Spinal cord (tissue), 10 donors: ENCODE results near the gene SIRPA. TPM values are rescaled to one million over a fixed set of nuclear protein-coding genes. Genes with fewer than 3 reads are reported as not detected.

Experiments
- DNase-seq, 6 donors: peaks; one replicate each; pipeline versions ENCODE4 v3.0.0 to v3.0.0-alpha.2; 2013 to 2015; ENCODE audit warnings: low spot score in 6 of 6, low read depth in 4 of 6
- H3K27ac ChIP-seq: one replicate; pipeline ENCODE4 v1.5.1; 2013; ENCODE audit warnings: low read depth, low read length, control low read depth
- H3K27me3 ChIP-seq: one replicate; pipeline ENCODE4 v1.6.1; 2013; ENCODE audit warnings: low read length; ENCODE audit not compliant: control insufficient read depth, insufficient read depth
- H3K36me3 ChIP-seq: one replicate; pipeline ENCODE4 v1.6.1; 2013; ENCODE audit warnings: low read length; ENCODE audit not compliant: control insufficient read depth, insufficient read depth
- H3K4me1 ChIP-seq: one replicate; pipeline ENCODE4 v1.6.1; 2013; ENCODE audit warnings: low read length; ENCODE audit not compliant: control insufficient read depth, insufficient read depth
- H3K4me3 ChIP-seq: one replicate; pipeline ENCODE4 v1.5.1; 2013; ENCODE audit warnings: low read depth, low read length, control low read depth
- H3K9me3 ChIP-seq: one replicate; pipeline ENCODE4 v1.6.1; 2013; ENCODE audit warnings: low read length; ENCODE audit not compliant: control insufficient read depth, insufficient read depth
- WGBS: methylation state at CpG from one replicate; pipeline ENCODE4 v1.1.5; 2013; ENCODE audit warnings: missing lambda C conversion rate; ENCODE audit not compliant: insufficient coverage; 5-methylcytosine and 5-hydroxymethylcytosine counted together
- polyA plus RNA-seq, 2 donors: library from polyadenylated mRNA; unstranded; fragments of 120-200 nt; gene quantifications; one replicate each; pipeline ENCODE4 v1.2.1, GENCODE V29; 2013; ENCODE audit not compliant: insufficient read length in 2 of 2
- total RNA-seq, 2 donors: library from RNA; depleted of rRNA in 1 of 2; stranded (reverse); fragments of 120-200 nt in 1 of 2; fragments of >200 nt in 1 of 2; gene quantifications; one replicate each; pipeline versions ENCODE4 v1.2.3 to v1.2.4, GENCODE V29; 2013 to 2014
- donor health status: healthy.

The SIRPA gene
- total and polyA plus RNA-seq, 4 donors: 22.1 to 49.7 (median 39.8) TPM

GRCh38 chr20:1933465-1933870, 38.3 kb downstream of the SIRPA start:
- Histone ChIP-seq H3K27ac (no peak overlapping the region), H3K36me3 (peaks cover 35% of the 10 kb centered on the region), H3K4me3 (no peak overlapping the region), H3K9me3 (no peaks in the 10 kb centered on the region), H3K4me1 (peaks cover 22% of the 10 kb centered on the region), H3K27me3 (no peaks in the 10 kb centered on the region)
- DNase-seq: peak in 2 of 6 donors; percentile 31 to 58
- WGBS: 41% methylated on average over 8 of the region's 9 CpGs

GRCh38 chr20:1934156-1934555, 38.9 kb downstream of the SIRPA start:
- no peaks in the 10 kb centered on the region for H3K27me3 ChIP-seq
- H3K36me3 ChIP-seq: peaks cover 42% of the 10 kb centered on the region
- peaks cover 22% of the 10 kb centered on the region for H3K4me1 ChIP-seq
- no peak for DNase-seq
- no CpG with 5 or more reads among the region's 1 CpG for WGBS
- H3K4me3 ChIP-seq: no peak overlapping the region
- no peaks in the 10 kb centered on the region for H3K9me3 ChIP-seq
- no peak overlapping the region for H3K27ac ChIP-seq

- H3K27ac ChIP-seq: no peak overlapping the region
- WGBS: 84% methylated on average over 12 of the region's 19 CpGs
Measured at GRCh38 chr20:1934721-1935573, 39.7 kb downstream of the SIRPA start.

GRCh38 chr20:1935696-1936366, 40.6 kb downstream of the SIRPA start:
- H3K9me3 ChIP-seq: no peaks in the 10 kb centered on the region
- no peak overlapping the region for H3K4me3 ChIP-seq
- whole genome bisulfite sequencing: 47% methylated on average over 11 of the region's 15 CpGs
- peaks cover 22% of the 10 kb centered on the region for H3K4me1 ChIP-seq
- peaks cover 34% of the 10 kb centered on the region for H3K36me3 ChIP-seq
- no peak overlapping the region for H3K27ac ChIP-seq
- DNase-seq: peak in 3 of 6 donors; percentile 48 to 74 (median 55)
- H3K27me3 ChIP-seq: no peaks in the 10 kb centered on the region

More at GRCh38 chr20:1934721-1935573, 39.7 kb downstream of the SIRPA start:
- DNase-seq: no peak
- Histone ChIP-seq H3K4me3 (no peak overlapping the region), H3K9me3 (no peaks in the 10 kb centered on the region), H3K4me1 (peaks cover 19% of the 10 kb centered on the region), H3K36me3 (peaks cover 36% of the 10 kb centered on the region), H3K27me3 (no peaks in the 10 kb centered on the region)

GRCh38 chr20:1937316-1937976, 42.2 kb downstream of the SIRPA start:
- Histone ChIP-seq H3K4me1 (peaks cover 27% of the 10 kb centered on the region), H3K27ac (no peak overlapping the region), H3K9me3 (no peaks in the 10 kb centered on the region), H3K4me3 (no peak overlapping the region), H3K36me3 (peaks cover 34% of the 10 kb centered on the region), H3K27me3 (no peaks in the 10 kb centered on the region)
- DNase-seq: no peak
- WGBS: 90% methylated on average over 18 of the region's 25 CpGs

- Histone ChIP-seq H3K27me3 (no peaks in the 10 kb centered on the region), H3K9me3 (no peaks in the 10 kb centered on the region), H3K36me3 (peaks cover 34% of the 10 kb centered on the region), H3K4me3 (no peak overlapping the region), H3K27ac (no peak overlapping the region), H3K4me1 (peaks cover 21% of the 10 kb centered on the region)
- DNase-seq: no peak
- 84% methylated on average over 8 of the region's 14 CpGs for WGBS
Measured at GRCh38 chr20:1938464-1939269, 43.5 kb downstream of the SIRPA start.

- no peaks in the 10 kb centered on the region for H3K9me3 ChIP-seq
- DNase-seq: no peak
- 78% methylated on average over 1 of the region's 4 CpGs for WGBS
Measured at GRCh38 chr20:1939270-1939595, 44.0 kb downstream of the SIRPA start.

GRCh38 chr20:1940581-1940980, 45.4 kb downstream of the SIRPA start:
- Histone ChIP-seq H3K27ac (no peak overlapping the region), H3K4me3 (no peak overlapping the region), H3K27me3 (no peaks in the 10 kb centered on the region), H3K36me3 (peaks cover 26% of the 10 kb centered on the region), H3K4me1 (peaks cover 14% of the 10 kb centered on the region), H3K9me3 (no peaks in the 10 kb centered on the region)
- DNase-seq: no peak
- WGBS: 100% methylated on average over 1 of the region's 5 CpGs

More at GRCh38 chr20:1939270-1939595, 44.0 kb downstream of the SIRPA start:
- H3K36me3 ChIP-seq: peaks cover 34% of the 10 kb centered on the region
- no peaks in the 10 kb centered on the region for H3K27me3 ChIP-seq
- H3K4me1 ChIP-seq: peaks cover 21% of the 10 kb centered on the region
- H3K27ac ChIP-seq: no peak overlapping the region
- no peak overlapping the region for H3K4me3 ChIP-seq

GRCh38 chr20:1941226-1941625, 46.0 kb downstream of the SIRPA start:
- Histone ChIP-seq H3K36me3 (peaks cover 23% of the 10 kb centered on the region), H3K4me3 (no peak overlapping the region), H3K27me3 (no peaks in the 10 kb centered on the region), H3K27ac (no peak overlapping the region), H3K9me3 (no peaks in the 10 kb centered on the region), H3K4me1 (peaks cover 14% of the 10 kb centered on the region)
- 69% methylated on average over 8 of the region's 8 CpGs for WGBS
- DNase-seq: peak in 1 of 6 donors; percentile 33
